A172 (cell line): ENCODE measurements around the gene AJM1. TPM values are rescaled to one million over a fixed set of nuclear protein-coding genes. Genes with fewer than 3 reads are reported as not detected.
A peak's percentile ranks its signal among the peaks of the same experiment; 100 is the strongest.
"Not testable (repeated sequence)": the region's sequence is repeated elsewhere in the genome, so short reads cannot be mapped to it uniquely, and the experiment has no call there.

Experiments used
- DNase-seq: peaks from one replicate; pipeline ENCODE4 v3.0.0-alpha.2; 2015; ENCODE audit warnings: low spot score
- total RNA-seq: library from RNA; depleted of rRNA; stranded (reverse); fragments of >200 nt; shearing (Covaris generic); gene quantifications from 2 replicates; pipeline ENCODE4 v1.2.3, GENCODE V29; 2014; rRNA removed

The AJM1 gene
- total RNA-seq, 1 experiment from 2014 or later, result 2.1 TPM

DNA sequence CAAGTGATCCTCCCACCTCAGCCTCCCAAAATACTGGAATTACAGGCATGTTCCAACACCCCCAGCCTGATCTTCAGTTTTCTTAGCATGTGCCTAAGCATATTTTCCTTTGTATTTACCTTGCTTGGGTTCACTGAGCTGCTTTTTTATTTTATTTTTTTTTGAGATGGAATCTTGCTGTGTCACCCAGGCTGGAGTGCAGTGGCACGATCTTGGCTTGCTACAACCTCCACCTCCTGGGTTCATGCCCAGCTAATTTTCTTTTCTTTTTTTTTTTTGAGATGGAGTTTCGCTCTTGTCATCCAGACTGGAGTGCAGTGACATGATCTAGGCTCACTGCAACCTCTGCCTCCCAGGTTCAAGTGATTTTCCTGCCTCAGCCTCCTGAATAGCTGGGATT lies 27.3 kb downstream of the AJM1 start:
- DNase-seq, result not testable (repeated sequence)

DNA sequence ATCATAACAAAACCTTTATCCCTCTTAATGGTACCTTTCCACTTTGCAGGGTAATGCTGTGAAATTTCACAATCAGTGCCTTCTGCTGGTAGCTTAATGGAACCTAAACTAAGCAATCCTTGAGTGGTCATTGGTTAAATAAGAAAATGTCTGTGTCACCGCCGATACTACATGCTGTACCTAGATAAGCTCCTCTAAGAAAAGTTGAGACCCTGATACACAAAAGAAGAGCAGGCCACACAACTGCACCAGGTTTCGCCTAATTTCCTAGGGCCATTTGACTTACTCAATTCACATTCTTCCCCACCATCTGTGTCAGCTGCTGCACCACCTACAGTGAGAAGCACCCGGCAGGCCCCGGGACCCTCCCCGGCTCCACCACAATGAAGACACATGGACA lies 32.9 kb downstream of the AJM1 start:
- no peak for DNase-seq

DNA sequence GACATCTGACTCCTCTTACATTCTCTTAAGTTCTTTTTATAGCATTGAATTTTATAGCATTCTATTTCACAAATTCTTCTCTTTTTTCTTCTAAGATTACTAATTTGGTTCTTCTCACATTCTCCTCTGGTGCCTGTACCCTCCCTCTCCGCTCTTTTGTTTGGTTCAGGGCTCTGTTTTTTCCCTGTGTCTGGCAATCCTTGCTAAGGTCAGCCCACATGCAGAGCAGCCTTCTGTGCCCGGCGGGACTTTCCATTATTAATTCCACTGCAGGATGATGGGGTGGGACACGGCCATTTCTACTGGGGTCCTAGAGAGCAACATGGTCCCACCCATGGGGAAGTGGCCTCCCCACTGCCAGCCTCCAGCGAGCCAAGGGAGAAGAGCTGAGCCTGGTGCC lies 34.2 kb downstream of the AJM1 start:
- no peak for DNase-seq

DNA sequence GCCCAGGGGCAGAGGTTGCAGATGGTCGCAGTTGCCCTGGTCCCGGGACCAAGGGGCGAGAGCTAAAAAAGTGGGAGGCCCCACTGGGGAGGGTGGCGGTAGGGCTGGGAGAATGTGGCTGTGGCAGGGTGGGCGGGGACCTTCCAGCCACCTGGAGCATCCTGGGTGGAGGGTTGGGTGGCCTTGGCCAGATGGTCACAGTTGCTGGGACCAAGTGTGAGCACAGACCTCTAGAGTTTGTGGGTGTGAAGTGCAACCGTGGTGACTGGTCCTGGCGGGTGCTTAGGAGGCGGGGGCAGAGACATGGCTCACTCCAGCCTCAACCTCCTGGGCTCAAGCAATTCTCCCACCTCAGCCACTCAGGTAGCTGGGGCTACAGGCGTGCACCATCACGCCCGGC lies 38.4 kb downstream of the AJM1 start:
- no peak for DNase-seq

DNA sequence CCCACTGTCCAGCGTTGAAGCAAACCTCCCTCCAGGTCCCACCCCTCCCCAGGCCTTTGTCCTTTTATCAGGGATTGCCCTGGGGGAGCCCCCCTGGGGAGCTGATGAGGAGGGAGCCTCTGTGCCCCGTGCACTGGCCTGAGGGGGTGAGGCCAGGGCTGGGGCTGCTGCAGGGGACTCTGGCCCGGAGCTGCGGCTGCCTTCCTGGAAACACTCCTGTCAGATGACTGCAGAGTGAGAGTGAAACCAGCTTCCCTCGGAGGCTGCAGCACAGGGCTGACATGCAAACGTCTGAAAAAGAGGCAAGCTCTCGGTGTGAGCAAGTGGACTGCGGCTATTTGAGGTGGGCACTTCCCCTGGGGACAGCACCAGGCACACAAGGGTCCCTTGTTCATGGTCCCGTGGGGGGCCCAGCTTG lies 39.4 kb downstream of the AJM1 start:
- peak; percentile 74 for DNase-seq

DNA sequence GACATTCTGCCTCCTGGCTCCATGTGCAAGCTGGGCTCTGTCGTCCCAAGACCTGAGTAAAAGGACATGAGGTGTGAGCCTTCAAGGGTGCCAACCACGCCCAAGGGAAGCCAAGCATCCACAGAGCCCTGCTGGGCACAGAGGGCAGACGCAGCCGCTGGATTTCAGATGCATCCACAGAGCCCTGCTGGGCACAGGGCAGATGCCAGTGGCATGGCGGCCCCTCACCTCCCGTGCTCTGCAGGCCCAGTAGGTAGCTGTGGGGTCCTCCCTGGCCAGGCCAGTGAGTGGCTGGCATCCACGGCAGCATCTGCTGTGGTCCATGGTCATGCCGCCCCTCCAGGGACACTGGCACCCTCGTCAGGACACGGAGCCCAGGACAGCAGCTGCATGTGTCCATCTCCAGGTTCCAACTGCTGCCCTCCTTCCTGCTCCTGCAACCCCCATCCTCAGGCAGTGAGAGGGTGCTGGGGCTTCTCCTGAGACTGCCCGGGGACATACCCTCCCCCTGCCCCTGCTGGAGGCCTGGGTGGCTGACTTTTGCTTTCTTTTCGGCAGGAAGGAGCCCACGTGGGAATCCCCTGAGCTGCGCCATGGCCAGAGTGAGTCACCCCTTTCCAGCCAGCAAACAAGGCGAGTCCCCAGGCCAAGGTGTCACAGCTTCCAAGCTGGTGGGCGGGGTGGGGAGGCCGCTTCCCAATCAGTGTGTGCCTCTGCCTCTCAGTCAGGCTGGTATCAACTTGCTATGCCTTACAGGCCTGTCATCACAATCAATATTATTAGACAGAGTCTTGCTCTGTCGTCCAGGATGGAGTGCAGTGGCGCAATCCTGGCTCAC lies 40.0 kb downstream of the AJM1 start:
- DNase-seq, result peak; percentile 99

DNA sequence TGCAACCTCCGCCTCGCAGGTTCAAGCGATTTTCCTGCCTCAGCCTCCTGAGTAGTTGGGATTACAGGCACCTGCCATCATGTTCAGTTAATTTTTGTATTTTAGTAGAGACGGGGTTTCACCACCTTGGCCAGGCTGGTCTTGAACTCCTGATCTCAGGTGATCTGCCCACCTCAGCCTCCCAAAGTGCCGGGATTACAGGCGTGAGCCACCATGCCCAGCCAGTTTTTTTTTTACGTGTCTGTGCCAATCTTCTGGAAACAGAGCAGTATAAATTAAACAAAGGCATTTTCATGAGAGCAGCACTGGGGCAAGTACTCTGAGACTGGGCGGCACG lies 40.6 kb downstream of the AJM1 start:
- DNase-seq, result not testable (repeated sequence)

DNA sequence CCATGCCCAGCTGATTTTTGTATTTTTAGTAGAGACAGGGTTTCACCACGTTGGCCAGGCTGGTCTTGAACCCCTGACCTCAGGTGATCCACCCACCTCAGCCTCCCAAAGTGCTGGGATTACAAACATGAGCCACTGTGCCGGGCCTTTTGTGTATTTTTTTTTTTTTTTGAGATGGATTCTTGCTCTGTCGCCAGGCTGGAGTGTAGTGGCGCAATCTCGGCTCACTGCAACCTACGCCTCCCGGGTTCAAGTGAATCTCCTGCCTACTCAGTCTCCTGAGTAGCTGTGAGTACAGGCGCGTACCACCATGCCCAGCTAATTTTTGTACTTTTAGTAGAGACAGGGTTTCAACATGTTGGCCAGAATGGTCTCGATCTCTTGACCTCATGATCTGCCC lies 41.4 kb downstream of the AJM1 start:
- DNase-seq, result not testable (repeated sequence)

DNA sequence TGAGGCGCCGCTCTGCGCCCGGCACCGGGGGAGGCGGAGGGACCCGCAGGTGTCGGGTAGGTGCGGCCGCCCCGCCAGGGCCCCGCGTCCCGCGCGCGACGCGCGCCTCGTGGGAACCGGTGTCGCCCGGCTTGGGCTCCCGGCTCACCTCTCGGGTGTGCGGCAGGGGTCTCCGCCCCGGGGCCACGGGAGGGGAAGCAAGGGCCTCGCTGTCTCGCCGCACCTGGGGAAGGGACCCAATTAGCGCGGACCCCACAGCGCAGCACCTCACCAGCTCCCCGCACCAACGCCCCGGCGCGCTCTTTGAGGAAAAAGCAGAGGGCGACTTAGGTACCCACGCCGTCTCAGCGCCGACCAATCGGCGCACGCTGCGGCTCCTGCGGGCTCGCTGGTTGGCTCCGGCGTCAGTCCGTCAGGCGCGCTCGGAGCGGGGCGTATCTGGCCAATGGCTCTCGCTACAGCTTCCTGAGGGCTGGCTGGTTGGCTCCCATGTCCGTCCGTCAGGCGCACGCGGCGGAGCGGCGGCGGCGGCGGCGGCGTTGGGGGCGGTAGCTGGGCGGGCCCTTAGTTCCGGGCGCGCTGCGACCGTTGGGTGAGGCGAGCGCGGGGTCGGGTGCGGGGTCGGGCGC lies 43.8 kb downstream of the AJM1 start, which contains the start of gene TRAF2:
TRAF2 (plus strand) TSS at position 567 of the 629 bp plus-strand sequence. CDS start 12,225 bp downstream, outside the sequence.
- DNase-seq, result peak; percentile 98

DNA sequence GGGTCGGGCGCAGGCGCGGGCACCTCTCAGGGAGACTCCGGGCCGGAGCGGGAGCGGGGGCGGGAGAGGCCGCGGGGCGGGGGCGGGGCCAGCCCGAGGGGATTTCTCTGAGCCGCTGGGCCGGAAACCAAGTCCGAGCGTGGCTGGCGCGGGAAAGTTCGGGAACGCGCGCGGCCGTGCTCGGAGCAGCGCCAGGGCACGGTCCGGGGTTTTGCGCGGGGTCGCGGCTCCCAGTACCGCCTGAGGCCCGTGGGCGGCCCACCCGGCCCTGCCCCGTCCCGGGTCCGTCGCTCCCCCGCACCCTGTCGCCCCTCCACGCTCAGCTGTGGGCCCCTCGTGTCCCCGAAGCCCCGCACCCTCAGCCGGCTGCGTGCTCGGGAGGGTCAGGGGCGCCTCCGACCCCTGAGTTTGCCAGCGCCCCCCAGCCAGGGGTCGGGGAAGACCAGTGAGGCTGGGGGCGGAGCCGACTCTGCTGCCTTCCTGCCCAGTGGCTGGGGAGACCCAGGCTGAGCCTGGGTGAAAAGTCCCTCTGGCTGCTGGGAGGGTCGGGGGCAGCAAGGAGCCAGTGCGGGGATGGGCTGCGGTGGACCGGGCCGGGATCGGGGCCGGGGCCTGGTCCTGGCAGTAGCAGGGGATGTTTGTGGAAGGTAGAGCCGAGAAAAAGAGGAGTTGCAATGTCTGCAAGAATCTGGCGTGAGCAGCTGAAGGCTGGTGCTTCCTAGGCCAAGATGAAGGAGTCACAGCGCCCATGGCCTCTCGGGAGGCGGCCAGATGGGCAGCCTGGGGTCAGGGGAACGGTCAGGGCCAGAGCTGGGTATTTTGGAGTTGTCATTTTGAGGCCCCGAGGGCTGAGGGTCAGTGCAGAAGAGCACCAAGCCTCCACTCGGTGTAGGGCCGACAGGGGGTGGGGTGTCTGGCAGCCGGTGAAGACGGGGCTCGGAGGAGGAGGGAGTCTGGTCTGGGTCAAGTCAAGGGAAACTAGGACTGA lies 44.6 kb downstream of the AJM1 start:
- DNase-seq, result peak; percentile 42

DNA sequence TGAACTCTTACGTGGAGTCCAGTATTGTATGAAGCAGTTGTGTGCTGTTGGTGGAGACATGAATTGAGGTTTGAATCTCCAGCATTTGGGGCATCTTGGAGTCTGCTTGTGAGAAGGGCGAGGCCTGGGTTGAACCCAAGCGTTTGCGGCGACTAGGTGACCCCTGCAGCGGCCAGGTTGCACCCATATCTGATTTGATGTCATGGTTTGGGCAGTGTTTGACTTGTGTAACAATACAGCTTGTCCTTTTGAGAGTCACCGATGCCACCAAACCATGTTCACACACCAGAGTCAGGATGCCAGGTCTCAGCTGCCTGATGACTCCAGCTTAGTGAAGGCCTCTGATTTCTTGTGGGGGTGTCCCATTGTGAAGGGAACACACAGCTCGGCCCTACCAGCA lies 46.2 kb downstream of the AJM1 start:
- DNase-seq, result no peak

DNA sequence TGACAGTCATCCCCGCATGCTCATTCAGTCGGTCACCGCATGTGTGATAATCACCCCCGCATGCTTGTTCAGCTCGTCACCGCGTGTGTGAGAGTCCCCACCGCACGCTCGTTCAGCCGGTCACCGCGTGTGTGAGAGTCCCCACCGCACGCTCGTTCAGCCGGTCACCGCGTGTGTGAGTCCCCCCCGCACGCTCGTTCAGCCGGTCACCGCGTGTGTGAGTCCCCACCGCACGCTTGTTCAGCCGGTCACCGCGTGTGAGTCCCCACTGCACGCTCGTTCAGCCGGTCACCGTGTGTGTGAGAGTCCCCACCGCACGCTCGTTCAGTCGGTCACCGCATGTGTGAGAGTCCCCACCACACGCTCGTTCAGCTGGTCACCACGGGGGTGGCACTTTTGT lies 47.6 kb downstream of the AJM1 start:
- no peak for DNase-seq

DNA sequence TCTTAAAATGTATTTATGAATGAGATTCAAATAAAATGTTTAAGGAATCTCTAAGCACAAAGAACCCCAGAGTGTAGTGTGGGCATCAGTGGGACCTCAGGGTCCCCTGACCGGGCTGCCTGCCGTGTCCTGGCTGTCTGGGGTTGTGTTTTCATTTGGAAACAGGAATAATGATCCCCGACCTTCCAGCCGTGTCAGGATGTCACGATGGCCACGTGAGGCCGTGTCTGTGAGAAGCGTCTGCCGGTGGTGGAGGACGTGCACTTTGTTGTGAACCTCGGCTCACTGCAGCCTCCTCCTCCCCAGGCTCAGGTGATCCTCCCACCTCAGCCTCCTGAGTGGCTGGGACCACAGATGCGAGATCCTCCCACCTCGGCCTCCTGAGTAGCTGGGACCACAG lies 48.4 kb downstream of the AJM1 start:
- no peak for DNase-seq

Other genes starting within 250 kb of the AJM1 start
- 110 and 127 TPM in 2 replicates for gene EGFL7, start 179.6 kb upstream of the AJM1 start, total RNA-seq
- gene AGPAT2, start 155.0 kb upstream of the AJM1 start, total RNA-seq, result 79.4 and 88.8 TPM in 2 replicates
- 16.0 and 16.7 TPM in 2 replicates for gene DIPK1B, start 129.9 kb upstream of the AJM1 start, total RNA-seq
- not detected in 2 replicates for gene LCN10, start 99.5 kb upstream of the AJM1 start, total RNA-seq
- not detected in 2 replicates for gene LCN6, start 94.0 kb upstream of the AJM1 start, total RNA-seq
- not detected in 2 replicates for gene LCN8, start 84.2 kb upstream of the AJM1 start, total RNA-seq
- not detected in 2 replicates for gene LCN15, start 78.0 kb upstream of the AJM1 start, total RNA-seq
- 74.4 and 101 TPM in 2 replicates for gene TMEM141, start 51.1 kb upstream of the AJM1 start, total RNA-seq
- gene CCDC183, start 46.1 kb upstream of the AJM1 start, total RNA-seq, result 0.45 and 0.55 TPM in 2 replicates
- gene RABL6, start 34.5 kb upstream of the AJM1 start, total RNA-seq, result 138 and 144 TPM in 2 replicates
- 119 and 151 TPM in 2 replicates for gene PHPT1, start 6.9 kb downstream of the AJM1 start, total RNA-seq
- 7.3 and 8.0 TPM in 2 replicates for gene MAMDC4, start 9.9 kb downstream of the AJM1 start, total RNA-seq
- gene EDF1, start 23.8 kb downstream of the AJM1 start, total RNA-seq, result 882 and 886 TPM in 2 replicates
- 20.9 and 28.4 TPM in 2 replicates for gene TRAF2, start 44.0 kb downstream of the AJM1 start, total RNA-seq
- 379 and 400 TPM in 2 replicates for gene FBXW5, start 102.3 kb downstream of the AJM1 start, total RNA-seq
- not detected in 2 replicates for gene C8G, start 102.8 kb downstream of the AJM1 start, total RNA-seq
- 0.07 and 2.2 TPM in 2 replicates for gene LCN12, start 109.8 kb downstream of the AJM1 start, total RNA-seq
- gene PTGDS, start 135.0 kb downstream of the AJM1 start, total RNA-seq, result 1.6 TPM in 1 of 2 replicates, not detected in the other
- gene LCNL1, start 140.5 kb downstream of the AJM1 start, total RNA-seq, result 0.26 TPM in 1 of 2 replicates, not detected in the other
- 104 and 109 TPM in 2 replicates for gene PAXX, start 149.9 kb downstream of the AJM1 start, total RNA-seq
- gene CLIC3, start 154.1 kb downstream of the AJM1 start, total RNA-seq, result 126 and 133 TPM in 2 replicates
- gene ABCA2, start 185.8 kb downstream of the AJM1 start, total RNA-seq, result 32.3 and 33.5 TPM in 2 replicates
- 0.07 TPM in 1 of 2 replicates, not detected in the other for gene FUT7, start 189.6 kb downstream of the AJM1 start, total RNA-seq
- 47.4 and 49.6 TPM in 2 replicates for gene NPDC1, start 203.7 kb downstream of the AJM1 start, total RNA-seq
- gene ENTPD2, start 211.6 kb downstream of the AJM1 start, total RNA-seq, result not detected in 2 replicates
- gene SAPCD2, start 228.1 kb downstream of the AJM1 start, total RNA-seq, result 76.4 and 92.3 TPM in 2 replicates
- gene UAP1L1, start 235.0 kb downstream of the AJM1 start, total RNA-seq, result 94.6 and 109 TPM in 2 replicates
- gene MAN1B1, start 244.5 kb downstream of the AJM1 start, total RNA-seq, result 196 and 197 TPM in 2 replicates